LNCAP (cell line): ENCODE results near the gene LRRTM3.

ENCODE experiments used
- TF ChIP-seq, protein P1 (sequence below): fragments of 450-650 bp; IDR thresholded peaks from 2 replicates; pipeline ENCODE4 v1.5.1; 2017; ENCODE audit warnings: mild to moderate bottlenecking

LRRTM3 gene

DNA sequence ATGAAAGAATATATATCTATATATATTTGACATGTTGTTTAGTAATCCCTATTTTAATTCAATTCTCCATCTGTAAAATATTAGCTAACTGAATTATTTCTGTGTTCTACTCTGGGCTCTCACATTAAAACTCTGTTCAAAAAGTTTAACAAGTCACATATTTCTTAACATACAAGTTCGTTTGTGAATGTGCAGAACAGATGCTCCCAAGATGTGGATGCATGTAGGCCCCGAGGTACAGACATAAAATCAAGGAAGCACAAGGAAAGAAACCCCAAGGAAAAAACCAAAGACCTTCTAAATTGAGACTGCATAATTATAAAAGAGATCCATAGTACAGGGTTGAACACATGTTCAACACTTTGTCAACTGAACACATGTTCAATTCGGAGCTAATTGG, 175.1 kb downstream of the LRRTM3 start:
- TF ChIP-seq, protein P1, sequence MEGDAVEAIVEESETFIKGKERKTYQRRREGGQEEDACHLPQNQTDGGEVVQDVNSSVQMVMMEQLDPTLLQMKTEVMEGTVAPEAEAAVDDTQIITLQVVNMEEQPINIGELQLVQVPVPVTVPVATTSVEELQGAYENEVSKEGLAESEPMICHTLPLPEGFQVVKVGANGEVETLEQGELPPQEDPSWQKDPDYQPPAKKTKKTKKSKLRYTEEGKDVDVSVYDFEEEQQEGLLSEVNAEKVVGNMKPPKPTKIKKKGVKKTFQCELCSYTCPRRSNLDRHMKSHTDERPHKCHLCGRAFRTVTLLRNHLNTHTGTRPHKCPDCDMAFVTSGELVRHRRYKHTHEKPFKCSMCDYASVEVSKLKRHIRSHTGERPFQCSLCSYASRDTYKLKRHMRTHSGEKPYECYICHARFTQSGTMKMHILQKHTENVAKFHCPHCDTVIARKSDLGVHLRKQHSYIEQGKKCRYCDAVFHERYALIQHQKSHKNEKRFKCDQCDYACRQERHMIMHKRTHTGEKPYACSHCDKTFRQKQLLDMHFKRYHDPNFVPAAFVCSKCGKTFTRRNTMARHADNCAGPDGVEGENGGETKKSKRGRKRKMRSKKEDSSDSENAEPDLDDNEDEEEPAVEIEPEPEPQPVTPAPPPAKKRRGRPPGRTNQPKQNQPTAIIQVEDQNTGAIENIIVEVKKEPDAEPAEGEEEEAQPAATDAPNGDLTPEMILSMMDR: no peak

DNA sequence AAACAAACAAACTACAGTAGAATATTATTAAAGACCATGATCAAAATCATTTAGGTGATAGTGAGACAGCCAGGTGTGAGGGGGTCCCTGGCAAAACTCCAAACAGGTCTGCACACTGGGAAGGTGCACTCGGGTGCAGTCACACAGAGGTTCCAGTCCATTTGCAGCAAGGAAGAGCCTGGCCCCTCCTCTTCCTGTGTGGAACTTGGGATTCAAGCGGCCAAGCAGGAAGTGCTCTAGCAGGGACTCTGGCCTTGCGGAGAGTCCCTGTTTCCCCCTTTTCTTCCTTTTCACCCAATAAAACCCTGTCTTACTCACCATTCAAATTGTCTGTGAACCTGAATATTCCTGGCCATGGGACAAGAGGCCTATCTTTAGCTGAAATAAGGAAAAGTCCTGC, 181.8 kb downstream of the LRRTM3 start:
- TF ChIP-seq, protein P1: no peak

DNA sequence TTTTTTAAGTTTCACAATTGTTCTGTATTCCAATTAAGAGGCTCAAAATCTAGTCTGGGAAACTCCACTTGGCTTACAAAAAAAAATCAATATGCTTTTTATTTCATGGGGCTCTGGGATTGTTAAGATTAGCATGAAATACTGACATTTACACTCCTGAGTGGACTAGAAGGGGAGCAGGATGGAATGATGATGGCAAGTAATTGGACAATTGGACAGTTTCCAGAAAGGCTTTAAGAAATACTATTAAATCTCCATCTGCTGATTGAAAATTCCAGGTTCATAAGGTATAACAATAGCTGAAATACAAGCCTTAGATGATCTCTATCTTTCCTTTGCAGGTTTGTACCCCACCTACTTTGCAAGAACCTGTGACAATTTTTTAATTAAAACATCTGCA, 184.4 kb downstream of the LRRTM3 start:
- TF ChIP-seq, protein P1: no peak

DNA sequence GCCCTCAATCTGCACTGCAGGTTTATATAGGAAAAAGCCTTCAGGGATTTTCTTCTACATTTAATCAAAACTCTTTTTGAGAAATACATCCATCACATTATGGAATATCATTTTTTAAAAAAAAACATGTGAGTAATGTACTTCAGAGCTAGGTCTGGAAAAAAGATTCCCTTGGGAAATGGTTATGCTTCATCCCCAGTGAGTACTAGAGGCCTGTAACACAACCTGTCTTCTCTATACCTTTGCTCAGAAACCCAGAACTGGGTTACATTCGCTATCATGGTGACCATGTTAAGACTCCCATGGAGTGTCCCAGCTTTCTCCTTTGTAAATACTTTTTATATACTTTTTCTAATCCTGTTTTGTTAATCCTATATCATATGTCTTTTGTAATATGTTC, 186.9 kb downstream of the LRRTM3 start:
- TF ChIP-seq, protein P1: no peak

DNA sequence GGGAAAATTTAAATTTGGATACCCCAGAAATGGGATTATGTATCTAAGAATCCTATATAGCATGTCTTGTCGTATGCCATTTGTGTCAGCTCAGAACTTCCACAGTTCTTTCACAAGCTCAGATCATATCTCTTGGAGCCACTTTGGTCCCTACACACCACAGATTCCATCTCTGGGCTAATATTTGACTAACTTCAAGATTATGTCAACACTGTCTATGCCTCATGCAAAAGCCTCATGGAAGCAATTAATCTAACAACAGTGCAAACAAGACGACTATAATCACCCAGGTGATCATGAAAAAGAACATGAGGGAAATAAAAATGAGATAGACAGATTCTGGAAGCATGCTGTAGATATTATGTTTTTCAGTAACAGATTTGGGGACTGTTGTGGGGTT, 189.1 kb downstream of the LRRTM3 start:
- TF ChIP-seq, protein P1: no peak

DNA sequence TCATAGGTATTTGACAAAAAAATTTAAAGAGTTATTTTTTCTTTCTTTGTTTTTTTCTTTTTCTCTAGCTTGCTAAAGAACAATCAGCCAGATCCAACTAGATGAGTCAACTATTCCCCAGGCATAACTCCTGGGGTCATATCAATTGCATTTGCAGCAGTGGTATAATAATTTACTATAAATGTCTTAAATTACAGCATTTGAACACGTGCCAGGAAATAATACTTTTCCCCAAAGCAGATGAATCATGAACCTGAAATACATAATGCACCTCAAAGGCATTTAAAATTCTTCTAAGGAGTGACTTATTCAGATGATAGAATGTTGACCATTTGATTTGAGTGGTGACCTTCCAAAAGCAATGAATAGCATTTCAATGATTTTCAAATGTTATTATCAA, 190.1 kb downstream of the LRRTM3 start:
- TF ChIP-seq, protein P1: no peak

DNA sequence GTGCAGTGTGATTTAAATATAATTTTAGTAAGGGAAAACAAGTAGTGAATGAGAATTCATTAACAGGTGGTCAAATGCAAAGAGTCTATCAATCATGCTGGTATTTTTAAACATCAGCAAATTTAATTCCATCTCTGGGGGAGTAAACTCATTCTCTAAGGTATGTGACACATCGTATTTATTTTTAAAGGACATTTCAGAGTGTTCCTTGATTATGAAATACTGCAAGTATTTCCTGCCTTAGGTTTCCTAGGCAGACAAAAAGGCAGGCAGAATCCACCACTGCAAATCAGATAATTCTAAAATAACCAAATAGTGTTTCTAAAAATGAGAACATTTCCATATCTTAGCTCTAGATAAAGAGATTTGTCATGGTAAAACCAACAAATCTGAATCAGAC, 193.8 kb downstream of the LRRTM3 start:
- TF ChIP-seq, protein P1: no peak

DNA sequence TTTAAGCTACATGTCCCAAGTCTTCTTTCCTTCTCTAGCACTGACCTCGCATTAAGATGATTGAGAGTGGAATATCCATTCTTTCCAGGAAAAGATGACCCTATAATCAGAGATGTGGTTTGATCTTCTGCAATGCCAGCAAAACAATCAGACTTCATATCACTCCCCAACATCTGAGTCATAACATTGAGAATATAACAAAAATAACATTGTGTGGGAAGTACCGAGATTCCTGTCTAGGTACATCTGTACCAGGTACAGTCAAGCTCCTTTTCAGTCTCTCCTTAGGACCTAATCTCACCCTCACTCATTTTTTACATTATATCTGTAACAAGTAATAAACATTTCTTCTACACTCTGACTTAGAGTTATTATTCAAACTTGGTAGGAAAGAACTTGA, 201.6 kb downstream of the LRRTM3 start:
- TF ChIP-seq, protein P1: no peak
